GM10266 (cell line): ENCODE results near the gene U2AF1L4.
"Not testable (repeated sequence)": the region's sequence is repeated elsewhere in the genome, so short reads cannot be mapped to it uniquely, and the experiment has no call there.

ENCODE experiments used
- DNase-seq: peaks from one replicate; pipeline ENCODE4 v3.0.0; 2012; ENCODE audit errors: extremely low spot score
- CTCF ChIP-seq: IDR thresholded peaks from 2 replicates; pipeline ENCODE4 v1.5.1; 2012; ENCODE audit warnings: mild to moderate bottlenecking, low read depth; ENCODE audit not compliant: control insufficient read depth, insufficient read depth; ENCODE audit errors: missing control alignments

Gene U2AF1L4

DNA sequence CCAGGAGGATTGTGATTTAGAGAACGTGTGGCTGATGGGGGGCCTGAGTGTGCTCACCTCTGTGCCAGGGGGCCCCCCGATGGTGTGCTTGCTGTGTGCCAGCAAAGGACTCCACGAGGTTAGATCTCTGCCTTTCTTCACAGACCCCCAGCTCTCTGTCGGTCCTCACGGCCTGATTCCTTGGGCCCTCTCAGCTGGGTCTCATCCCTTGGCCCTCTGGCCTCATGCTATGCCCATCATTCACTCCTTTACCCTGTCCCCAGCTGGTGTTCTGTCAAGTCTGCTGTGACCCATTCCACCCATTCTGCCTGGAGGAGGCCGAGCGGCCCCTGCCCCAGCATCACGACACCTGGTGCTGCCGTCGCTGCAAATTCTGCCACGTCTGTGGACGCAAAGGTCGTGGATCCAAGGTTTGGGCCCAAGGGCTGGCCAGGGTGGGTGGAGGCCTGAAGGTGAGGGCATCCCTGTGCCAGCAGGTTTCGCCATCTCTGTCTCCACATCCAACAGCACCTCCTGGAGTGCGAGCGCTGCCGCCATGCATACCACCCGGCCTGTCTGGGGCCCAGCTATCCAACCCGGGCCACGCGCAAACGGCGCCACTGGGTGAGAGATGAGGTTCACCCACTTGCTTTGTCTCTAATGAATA lies 19.9 kb downstream of the U2AF1L4 start:
- no peak for DNase-seq
- no peak for TF ChIP-seq CTCF

- DNase-seq = no peak
- TF ChIP-seq CTCF = no peak
Observed at GRCh38 chr19:35724560-35724959, 20.7 kb downstream of the U2AF1L4 start.

DNA sequence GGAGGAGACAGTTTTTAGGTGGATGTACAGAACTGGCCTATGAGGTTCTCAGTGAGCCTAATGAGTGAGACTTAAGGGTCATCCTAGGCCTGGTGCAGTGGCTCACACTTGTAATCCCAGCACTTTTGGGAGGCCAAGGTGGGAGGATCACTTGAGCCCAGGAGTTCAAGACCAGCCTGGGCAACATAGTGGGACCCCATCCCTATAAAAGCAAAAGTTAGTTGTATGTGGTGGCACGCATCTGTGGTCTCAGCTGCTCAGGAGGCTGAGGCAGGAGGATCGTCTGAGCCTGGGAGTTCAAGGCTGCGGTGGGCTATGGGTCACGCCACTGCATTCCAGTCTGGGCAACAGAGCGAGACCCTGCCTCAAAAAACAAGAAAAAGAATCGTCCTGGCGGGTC lies 21.1 kb downstream of the U2AF1L4 start:
- not testable (repeated sequence) for DNase-seq

- no peak for TF ChIP-seq CTCF
- no peak for DNase-seq
Observed at GRCh38 chr19:35723671-35724070, 21.5 kb downstream of the U2AF1L4 start.

GRCh38 chr19:35722897-35723296 lies 22.3 kb downstream of the U2AF1L4 start:
- TF ChIP-seq CTCF = no peak
- DNase-seq = no peak

DNA sequence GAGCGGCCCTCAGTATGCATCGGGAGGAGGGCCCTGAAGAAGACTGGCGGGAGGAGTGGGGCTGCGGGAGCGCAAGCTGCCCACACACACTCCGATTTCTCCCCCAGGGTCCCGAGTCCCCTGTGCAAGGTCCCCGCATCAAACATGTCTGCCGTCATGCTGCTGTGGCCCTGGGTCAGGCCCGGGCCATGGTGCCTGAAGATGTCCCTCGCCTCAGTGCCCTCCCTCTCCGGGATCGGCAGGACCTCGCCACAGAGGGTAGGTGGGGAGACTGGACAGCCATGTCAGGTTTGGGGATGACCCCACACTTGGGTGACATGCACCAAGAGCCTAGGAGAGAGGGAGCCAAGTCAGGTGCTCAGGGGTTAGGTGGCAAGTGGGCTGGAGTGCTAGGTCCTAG lies 22.8 kb downstream of the U2AF1L4 start:
- DNase-seq = no peak
- TF ChIP-seq CTCF = no peak

DNA sequence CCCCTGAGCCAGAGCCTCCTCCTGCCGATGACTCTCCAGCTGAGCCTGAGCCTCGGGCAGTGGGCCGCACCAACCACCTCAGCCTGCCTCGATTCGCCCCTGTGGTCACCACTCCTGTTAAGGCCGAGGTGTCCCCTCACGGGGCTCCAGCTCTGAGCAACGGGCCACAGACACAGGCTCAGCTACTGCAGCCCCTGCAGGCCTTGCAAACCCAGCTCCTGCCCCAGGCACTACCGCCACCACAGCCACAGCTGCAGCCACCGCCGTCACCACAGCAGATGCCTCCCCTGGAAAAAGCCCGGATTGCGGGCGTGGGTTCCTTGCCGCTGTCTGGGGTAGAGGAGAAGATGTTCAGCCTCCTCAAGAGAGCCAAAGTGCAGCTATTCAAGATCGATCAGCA lies 23.8 kb downstream of the U2AF1L4 start:
- no peak for TF ChIP-seq CTCF
- no peak for DNase-seq

GRCh38 chr19:35720648-35721047 lies 24.6 kb downstream of the U2AF1L4 start:
- no peak for TF ChIP-seq CTCF
- no peak for DNase-seq
